Dermis microvascular lymphatic vessel endothelial cell (primary cell): ENCODE results near the gene EIF3J. TPM values are rescaled to one million over a fixed set of nuclear protein-coding genes. Genes with fewer than 3 reads are reported as not detected.
"Not testable (repeated sequence)": the region's sequence is repeated elsewhere in the genome, so short reads cannot be mapped to it uniquely, and the experiment has no call there.

Source experiments
- DNase-seq, 2 donors: peaks; one replicate each; pipeline versions ENCODE4 v3.0.0 to v3.0.0-alpha.2; 2010; ENCODE audit warnings: low read depth in 2 of 2
- total RNA-seq: library from RNA; depleted of rRNA; stranded (reverse); fragments of >200 nt; gene quantifications from 2 replicates; pipeline ENCODE4 v1.2.1, GENCODE V29; 2014

EIF3J gene, protein sequence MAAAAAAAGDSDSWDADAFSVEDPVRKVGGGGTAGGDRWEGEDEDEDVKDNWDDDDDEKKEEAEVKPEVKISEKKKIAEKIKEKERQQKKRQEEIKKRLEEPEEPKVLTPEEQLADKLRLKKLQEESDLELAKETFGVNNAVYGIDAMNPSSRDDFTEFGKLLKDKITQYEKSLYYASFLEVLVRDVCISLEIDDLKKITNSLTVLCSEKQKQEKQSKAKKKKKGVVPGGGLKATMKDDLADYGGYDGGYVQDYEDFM
- 35.3 and 46.5 TPM in 2 replicates for total RNA-seq

DNA sequence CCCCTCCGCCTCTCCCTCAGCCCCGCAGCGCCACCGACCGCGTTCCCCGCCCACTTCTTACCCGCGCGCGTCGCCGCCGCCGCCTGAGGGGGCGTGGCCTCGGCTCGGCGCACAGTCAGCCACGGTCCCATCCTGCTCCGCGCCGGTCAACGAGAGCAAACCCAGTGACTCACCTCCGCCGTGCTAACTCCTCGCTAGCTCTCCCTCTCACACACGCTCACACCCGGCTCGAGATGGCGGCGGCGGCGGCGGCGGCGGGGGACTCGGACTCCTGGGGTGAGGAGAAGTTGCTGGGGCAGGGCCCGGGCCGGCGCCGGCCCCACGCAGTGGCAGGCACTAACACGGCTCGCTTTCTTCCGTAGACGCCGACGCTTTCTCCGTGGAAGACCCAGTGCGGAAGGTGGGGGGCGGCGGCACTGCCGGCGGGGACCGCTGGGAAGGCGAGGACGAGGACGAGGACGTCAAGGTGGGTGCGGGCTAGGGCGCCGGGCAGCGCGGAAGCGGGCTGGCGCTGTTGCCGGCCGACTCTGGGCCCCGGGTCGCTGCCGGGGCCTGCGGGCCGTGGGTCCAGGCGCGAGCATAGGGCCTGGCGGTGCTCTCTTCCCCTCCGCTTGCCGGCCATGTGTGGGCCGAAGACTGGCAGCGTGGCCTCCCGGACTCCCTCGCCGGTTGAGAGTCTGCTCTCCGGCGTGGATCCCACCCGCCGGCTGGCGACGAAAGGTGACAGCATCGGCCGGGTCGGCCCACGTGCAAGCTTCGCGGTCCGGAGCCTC lies at the start of gene EIF3J:
EIF3J (plus strand) TSS at position 186 of the 773 bp plus-strand sequence; CDS start at position 234, 48 bp downstream.
- peak; percentile 91 to 97 for DNase-seq

- DNase-seq: peak; percentile 30 to 88
Observed at GRCh38 chr15:44489464-44489863, 47.5 kb upstream of the EIF3J start.

- DNase-seq: no peak
Observed at GRCh38 chr15:44490622-44491021, 46.3 kb upstream of the EIF3J start.

- no peak for DNase-seq
Observed at GRCh38 chr15:44492040-44492439, 44.9 kb upstream of the EIF3J start.

GRCh38 chr15:44492672-44493071 lies 44.3 kb upstream of the EIF3J start:
- no peak for DNase-seq

DNA sequence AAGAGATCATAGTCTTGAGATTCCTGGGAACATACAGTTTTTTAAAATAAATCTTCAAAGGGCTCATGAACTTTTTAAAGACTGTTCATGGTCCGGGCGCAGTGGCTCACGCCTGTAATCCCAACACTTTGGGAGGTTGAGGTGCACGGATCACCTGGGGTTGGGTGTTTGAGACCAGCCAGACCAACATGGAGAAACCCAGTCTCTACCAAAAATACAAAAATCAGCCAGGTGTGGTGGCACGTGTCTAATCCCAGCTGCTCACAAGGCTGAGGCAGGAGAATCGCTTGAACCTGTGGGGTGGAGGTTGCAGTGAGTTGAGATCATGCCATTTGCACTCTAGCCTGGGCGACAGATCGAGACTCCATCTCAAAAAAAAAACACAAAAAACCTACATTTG lies 41.4 kb upstream of the EIF3J start:
- DNase-seq: no peak

DNA sequence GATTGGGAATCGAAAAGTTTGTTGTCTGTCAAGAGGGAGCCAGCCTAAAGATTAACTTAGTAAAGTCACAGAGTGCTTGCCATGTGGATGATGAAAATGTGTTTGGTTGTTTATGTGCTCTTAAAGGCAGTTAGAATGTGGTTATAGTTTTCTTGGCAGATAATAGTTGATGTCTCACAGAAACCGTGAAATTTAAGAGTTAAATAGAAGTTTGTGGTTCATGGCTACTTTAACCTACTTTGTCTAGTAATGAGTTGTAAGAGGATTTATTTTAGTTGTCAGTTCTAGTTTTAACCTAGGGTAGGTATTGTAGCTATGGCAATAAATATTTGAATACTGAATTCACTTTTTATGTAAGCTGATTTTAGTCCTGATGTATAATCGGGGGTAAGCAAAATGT lies 36.4 kb upstream of the EIF3J start:
- DNase-seq: no peak

GRCh38 chr15:44501768-44502366 lies 35.1 kb upstream of the EIF3J start:
- DNase-seq: peak; percentile 23 to 50

DNA sequence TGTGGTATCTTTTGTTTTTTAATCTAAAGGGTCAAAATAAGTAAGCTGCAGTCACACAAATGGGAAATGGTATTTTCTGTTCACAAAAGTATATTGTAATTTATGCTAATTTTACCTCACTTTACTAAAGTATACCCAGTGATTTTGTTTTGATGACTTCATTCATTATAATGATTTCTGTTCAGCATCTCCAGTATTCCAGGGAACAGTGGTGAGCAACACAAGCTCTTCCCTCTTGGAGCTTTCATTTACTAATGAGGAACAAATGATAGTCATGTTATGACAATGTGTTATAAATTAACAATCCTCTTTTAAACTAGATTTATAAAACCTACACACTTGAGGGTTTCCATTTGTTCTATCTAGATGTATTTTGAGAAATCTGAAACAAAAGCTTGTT lies 20.5 kb upstream of the EIF3J start:
- DNase-seq: no peak

- no peak for DNase-seq
Observed at GRCh38 chr15:44519537-44519936, 17.4 kb upstream of the EIF3J start.

DNA sequence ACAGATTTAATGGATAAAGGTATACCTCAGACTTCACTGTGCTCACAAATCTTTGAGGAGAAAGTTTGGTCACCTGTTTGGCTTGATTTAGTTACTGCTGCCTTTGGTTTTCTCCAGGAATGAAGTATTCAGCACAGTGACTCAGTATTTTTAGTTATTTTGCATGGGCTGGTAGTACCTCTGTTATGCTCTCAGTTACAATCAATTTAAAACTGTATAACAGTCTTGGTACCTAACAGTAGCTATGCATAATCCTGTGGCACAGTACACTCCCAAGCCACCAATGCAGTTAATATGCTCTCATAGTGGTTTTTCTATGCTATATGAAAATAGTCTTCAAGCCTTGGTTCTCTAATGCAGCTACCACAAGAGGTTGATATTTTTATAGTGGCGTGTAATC lies 11.9 kb upstream of the EIF3J start:
- DNase-seq: no peak

- no peak for DNase-seq
Observed at GRCh38 chr15:44527241-44527640, 9.7 kb upstream of the EIF3J start.

- no peak for DNase-seq
Observed at GRCh38 chr15:44529864-44530604, 6.9 kb upstream of the EIF3J start.

DNA sequence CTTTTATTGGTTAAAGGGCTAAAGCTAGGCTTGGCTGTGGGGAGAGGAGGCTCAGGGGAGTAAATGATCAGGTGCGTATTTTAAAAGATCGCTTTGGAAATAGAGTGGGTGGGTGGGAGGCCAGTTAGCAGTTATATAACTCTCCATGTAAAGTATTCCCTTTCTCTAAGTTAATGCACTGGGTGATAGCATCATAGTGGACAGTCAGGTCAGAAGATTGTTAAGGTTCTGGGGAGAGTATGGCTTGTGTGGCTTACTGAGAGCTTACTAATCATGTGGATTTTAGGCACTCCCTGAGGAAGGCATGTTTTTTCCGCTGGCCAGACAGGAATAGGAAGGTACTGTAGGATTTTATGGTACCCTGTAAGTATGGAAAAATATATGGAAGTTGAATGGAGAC lies 6.3 kb upstream of the EIF3J start:
- DNase-seq: no peak

- not testable (repeated sequence) for DNase-seq
Observed at GRCh38 chr15:44532275-44532674, 4.7 kb upstream of the EIF3J start.

DNA sequence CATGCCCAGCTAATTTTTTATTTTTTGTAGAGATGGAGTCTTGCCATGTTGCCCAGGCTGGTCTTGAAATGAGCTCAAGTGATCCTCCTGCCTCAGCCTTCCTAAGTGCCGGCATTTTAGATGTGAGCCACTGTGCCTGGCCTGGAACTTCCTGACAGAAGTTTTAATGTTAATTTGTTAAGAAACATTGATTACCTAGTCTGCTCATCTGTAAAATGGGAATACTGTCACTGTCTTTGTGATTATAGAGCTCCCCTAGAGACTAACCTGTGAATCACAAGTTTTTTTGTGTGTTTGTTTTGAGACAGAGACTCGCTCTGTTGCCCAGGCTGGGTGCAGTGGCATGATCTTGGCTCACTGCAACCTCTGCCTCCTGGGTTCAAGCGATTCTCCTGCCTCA lies 4.3 kb upstream of the EIF3J start:
- DNase-seq: no peak

GRCh38 chr15:44535092-44535491 lies 1.9 kb upstream of the EIF3J start:
- no peak for DNase-seq

GRCh38 chr15:44535523-44536301 lies 1.2 kb upstream of the EIF3J start:
- no peak for DNase-seq

DNA sequence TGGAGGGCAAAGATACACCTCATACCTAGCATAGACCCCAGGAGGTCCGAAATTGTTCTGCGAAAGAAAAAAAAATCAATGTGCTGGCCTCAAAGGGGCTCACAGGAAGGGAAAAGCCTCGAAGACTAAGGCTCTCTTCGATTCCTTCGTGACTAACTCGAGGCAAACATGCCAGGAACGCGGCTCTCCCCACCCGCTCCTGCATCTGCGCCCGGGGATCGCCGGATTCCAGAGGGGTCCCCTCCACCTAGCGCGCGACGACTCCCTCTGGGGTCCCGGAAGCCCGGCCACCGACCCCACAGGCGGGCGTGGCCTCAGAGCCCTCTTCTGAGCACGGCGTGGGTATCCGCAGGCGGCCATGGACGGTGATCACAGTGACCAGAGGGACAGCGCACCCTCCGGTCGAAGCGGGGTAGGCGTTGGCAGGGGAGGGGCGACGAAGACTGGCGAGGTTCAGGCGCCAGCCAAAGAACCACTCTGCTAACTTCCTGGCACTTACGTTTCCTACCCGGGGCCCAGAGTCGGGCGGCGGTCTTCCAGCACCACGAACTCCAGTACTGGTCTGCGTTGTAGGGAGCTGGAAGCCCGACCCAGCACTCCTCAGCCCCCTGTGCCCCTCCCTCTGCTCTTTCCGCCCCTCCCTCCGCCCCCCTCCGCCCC lies 515 bp upstream of the EIF3J start:
- DNase-seq: peak in 1 of 2 donors; percentile 51

GRCh38 chr15:44537735-44538240 lies 841 bp downstream of the EIF3J start:
- DNase-seq: peak; percentile 20 to 39
